ENCODE results near the gene MLXIP.

DNA sequence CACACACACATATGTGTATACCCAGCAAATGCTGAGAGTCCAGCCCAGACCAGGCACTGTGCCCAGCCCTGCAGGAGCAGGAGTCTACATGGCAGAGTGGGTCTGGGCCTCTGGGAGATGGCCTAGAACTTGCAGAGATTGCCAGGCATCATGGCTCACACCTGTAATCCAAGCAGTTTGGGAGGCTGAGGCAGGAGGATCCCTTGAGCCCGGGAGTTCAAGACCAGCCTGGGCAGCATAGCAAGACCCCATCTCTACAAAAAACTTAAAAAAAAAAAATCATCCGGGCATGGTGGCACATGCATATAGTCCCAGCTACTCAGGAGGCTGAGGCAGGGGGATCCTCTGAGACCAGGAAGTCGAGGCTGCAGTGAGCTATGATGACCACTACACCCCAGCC is 20.8 kb upstream of the MLXIP start:
- TF ChIP-seq POLR2AphosphoS5 (IDR thresholded peaks at IDR 0.05; ENCODE audit: low read depth, low read length), result no peak
- TF ChIP-seq REST (IDR thresholded peaks at IDR 0.05; ENCODE audit: insufficient read depth in 1 of 2, low read depth in 2 of 2, low read length in 2 of 2), result no peak
- no peak for TF ChIP-seq TAF1 (IDR thresholded peaks at IDR 0.05; ENCODE audit: borderline replicate concordance, insufficient read depth, low read length)
- no peak for TF ChIP-seq SIN3A (IDR thresholded peaks at IDR 0.05; ENCODE audit: borderline replicate concordance, insufficient read depth, low read length)
- no peak for TF ChIP-seq FOXP2 (optimal IDR thresholded peaks at IDR 0.05; ENCODE audit: borderline replicate concordance, extremely low read depth, extremely low read length, insufficient read depth)

Measured in PFSK-1 (cell line).